Esophagus mucosa (tissue), 1 donor: ENCODE data around the gene IL17B. TPM values are rescaled to one million over a fixed set of nuclear protein-coding genes. Genes with fewer than 3 reads are reported as not detected.
A peak's percentile ranks its signal among the peaks of the same experiment; 100 is the strongest.

Experiments
- ATAC-seq: fragments of 200-7000 bp; cut with Tn5 transposase; one replicate; pipeline ENCODE4 v1.9.1; 2020
- total RNA-seq: library from RNA; stranded (reverse); gene quantifications from one replicate; pipeline ENCODE4 v1.2.4, GENCODE V29; 2023
- donor health status: DM: yes; HTN: yes; CAD: no.

IL17B gene
- total RNA-seq, 1 donor from 2014 or later: 0.28 TPM

DNA sequence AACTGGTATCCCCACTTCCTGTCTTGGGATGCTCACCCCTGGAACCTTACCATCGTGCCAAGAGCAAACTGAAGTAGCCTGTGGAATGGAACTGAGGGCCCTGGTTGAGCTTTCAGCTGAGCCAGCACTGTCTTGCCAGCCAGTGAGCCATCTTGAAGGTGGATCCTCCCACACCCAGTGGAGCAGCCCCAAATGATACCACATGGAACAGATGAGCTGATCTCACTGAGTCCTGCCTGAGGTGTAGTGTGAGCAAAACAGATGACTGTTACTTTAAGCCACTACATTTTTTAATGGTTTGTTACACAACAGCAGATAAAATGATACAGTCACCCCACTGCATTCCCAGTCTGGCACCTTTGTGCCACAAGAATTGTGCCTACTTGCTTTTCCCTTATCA is 23.4 kb downstream of the IL17B start:
- peak; percentile 34 for ATAC-seq

DNA sequence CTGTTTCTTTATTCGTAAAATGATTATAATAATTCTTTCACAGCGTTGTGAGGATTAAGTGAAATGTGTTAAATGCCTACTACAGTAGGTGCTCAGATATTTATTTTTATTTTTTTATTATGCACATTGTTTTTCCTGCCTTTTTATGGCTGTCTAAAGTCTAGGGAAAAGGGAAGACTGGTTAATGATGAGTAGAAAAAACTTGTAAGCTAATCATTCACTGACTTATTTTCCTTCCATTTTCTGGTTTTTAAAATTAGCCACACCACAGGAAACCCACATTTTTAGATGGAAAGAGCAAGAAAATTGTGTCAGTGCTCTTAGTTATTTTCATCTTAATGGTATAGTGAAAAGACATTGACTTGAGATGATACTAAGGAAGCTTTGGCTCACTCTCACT is 25.2 kb downstream of the IL17B start:
- ATAC-seq: no peak

DNA sequence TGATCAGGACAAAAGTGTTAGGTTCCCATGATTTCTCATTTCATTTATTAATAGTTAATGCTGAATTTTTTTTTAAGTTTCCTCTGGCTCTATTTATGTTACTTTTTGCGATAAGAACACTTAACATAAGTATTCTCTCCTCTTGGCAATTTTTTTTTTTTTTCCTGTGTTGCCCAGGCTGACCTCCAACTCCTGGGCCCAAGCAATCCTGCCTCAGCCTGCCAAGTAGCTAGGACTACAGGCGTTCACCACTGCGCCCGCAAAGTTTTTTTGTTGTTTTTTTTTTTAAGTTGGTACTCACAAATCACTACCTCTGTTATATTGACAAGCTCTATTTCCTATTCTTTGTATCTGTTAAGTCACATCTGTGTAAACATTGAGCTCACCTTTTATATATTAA is 26.9 kb downstream of the IL17B start:
- ATAC-seq: no peak

DNA sequence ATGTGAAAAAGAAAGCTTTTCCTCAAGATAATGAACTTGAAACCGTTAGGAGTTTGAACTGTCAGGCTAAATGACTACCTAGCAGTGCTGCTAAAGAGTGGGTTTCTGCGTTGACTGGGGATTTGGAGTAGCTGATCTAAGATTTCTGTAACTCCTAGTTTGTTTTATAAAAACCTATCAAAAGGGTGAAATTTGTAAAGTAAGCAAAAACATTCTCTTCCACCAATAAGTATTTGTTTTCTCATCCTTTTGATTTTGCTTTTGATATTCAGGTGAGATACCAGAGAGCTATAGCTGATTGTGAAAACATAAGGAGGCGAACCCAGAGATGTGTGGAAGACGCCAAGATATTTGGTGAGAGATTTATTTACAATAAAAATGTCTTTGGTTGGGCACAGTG is 29.7 kb downstream of the IL17B start:
- no peak for ATAC-seq

DNA sequence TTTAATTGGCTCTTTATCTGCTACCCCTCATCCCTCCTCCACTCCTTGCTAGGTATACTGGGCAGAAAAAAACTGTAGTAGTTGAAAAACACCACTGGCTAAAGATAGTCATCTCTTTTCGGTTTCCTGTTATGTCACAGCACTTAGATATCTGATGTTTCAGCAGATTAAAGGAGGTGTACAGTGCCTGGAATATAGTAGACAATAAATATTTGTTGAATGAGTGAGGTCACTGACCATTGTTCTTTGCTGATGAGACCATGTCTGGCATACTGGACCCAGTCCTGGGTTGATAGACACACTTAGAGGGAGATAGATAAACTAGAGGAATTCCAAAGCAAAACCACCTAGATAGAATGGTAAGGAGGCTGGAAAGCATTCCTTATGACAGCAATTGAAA is 30.6 kb downstream of the IL17B start:
- no peak for ATAC-seq

DNA sequence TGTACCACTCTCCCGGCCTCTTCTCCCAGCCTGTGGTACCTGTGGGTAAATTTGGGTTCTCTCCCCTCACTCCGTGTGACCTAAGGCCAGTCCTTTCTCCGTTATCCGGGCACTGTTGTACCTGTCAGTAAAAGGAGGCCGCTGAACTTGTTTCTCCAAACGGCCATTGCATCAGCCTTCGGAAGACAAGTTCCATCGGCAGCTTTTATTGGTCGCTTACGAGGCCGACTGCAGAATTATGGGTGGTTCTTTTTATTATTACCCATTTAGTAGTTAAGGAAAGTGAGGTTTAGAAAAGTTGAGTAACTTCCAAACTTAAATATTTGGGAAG is 33.2 kb downstream of the IL17B start:
- peak; percentile 44 for ATAC-seq

DNA sequence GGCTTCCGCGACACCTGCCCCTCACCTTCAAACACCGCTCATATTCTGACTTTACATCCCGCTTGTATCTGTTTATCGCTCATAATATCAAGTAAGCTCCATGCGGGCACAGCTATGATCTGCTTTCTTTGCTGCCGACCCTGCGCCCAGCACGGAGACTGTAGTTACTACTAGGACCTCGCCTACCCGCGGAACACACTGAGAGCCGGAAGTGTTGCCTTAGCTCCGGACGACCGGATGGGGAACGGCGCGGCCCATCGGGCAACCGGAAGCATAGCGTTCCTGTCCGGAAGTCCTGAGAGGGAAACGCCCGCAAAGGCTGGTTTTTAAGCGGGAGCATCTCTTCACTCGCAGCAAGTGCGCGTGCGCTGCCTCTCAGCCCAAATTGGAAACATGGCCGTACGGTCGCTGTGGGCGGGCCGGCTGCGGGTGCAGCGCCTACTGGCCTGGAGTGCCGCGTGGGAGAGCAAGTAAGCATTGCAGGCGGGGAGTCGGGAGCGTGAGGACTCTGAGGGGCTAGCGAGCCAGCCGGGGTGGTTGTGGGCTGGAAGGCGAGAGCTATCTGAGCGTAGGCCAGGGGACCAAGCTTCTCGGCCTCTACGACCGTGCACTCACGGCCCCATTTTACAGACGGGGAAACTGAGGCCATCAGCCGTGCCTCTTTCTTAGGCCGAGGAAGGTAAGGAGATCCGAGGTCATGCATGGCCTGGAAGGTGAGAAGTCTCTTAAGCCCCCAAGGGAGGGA is 33.8 kb downstream of the IL17B start, which contains the start of gene GRPEL2:
Gene GRPEL2, plus strand, starts transcription at position 353 of the 745 bp plus-strand sequence. Its CDS starts 41 bp downstream, at position 394.
- ATAC-seq: peak; percentile 98

DNA sequence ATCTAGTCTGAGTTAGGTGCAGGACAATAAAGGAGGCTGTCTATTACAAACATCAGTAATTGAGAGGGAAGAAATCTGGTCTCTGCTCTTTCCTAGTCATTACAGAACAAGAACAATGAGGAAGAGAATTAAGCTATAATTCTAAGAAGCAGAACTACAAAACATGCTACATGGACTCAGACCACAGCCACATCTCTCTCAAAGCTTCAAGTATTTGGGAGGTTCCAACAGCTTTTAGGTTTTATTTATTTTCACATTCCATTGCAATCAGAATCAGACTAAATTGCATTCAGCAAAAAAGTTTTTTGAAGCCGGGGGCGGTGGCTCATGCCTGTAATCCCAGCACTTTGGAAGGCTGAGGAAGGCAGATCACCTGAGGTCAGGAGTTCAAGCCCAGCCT is 34.9 kb downstream of the IL17B start:
- ATAC-seq: no peak

DNA sequence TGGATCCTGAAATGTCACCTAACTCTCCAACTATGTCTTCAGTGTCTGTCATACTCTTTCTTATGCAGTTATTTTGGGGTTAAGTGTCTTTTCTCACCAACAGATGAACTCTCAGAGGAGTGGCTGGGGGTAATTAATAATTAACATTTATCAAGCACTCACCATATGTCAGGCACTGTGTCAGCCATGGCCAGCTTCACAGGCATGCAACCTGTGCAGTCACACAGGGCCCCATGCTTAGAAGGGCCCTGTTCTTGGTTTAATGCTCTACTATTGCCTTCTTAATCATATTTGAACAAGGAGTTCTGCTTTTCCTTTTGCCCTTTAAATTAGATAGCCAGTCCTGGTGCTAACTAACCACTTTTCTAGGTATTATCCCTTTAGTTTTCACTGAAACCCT is 37.2 kb downstream of the IL17B start:
- no peak for ATAC-seq

DNA sequence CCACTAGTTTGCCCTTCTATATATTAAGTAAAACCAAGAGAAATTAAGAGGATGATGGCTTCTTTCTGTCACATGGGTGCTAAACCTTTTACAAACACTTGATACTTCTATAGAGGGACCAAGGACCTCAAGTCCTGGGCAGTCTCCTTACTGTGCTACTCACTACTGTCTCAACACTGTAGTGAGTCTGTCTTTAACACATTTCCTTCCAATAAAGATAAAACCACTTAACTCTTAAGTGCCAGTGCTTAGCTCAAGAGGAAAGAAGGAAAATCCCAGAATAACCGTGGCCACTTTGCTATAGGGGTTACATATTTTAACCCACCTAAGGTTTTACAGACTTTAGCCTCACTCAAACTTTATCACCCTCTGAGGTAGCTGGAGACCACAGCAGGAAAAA is 38.2 kb downstream of the IL17B start:
- no peak for ATAC-seq

DNA sequence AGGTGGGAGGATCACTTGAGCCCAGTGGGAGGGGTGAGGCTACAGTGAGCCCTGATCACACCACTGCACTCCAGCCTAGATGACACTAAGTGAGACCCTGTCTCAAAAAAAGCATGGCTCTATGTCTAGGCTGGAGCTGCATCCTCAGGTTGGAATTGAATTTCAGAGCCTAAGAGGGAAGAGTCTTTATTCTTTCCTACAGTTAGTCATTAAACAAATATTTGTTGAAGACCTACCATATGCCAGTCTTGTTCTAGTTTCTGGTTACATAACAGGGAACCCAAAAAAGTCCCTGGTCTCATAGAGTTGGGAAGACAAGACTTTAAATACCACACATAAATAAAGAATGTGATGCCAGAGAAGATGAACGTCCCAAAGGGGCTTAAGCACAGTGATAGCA is 40.7 kb downstream of the IL17B start:
- peak; percentile 13 for ATAC-seq

DNA sequence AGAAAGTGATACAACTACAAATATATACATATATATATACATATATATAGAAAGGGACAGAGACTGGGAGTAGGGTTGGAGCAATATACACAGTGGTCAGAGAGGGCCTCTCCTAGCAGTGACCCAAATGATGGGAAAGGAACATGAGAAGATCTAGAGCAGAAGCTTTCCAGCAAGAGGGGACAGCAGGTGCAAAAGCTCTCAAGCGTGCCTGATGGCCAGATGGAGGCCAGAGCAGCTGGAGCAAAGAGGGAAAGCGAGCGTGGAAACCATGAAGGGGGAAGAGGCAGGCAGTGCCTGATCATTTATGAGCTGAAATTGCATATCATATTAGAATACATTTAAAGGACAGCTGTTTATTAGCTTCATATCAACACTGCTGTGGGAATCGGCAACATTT is 41.4 kb downstream of the IL17B start:
- no peak for ATAC-seq

DNA sequence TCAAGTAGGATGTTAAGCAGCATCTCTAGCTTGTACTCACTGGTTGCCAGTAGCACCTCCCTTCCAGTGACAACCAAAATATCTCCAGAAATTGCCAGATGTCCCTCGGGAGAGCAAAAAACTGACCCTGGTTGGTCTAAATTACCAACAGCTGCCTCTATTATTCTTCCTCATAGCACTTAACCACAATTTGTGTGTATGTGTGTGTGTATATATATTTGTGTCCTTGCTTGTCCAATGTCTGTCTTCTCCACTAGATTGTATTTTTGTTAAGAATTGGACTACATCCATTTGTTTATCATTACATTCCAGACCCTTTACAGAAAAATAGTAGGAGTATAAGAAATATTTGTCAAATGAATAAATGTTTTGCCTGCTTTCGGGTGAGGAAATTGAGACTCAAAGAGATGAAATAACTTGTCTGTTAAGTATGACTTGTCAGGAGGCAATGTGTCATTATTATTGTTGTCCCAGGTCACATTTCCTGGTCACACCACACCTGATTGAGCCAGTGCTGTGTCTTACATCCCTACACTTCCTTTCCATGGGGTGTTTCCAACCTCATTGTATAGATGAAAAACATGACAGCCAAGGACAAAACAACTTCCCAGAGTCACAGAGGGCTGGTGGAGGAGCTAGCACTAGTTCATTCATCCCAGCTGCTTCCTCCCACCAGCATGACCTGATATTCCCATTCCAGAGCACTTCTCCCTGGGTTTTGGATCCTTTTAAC is 45.2 kb downstream of the IL17B start:
- ATAC-seq: peak; percentile 92

DNA sequence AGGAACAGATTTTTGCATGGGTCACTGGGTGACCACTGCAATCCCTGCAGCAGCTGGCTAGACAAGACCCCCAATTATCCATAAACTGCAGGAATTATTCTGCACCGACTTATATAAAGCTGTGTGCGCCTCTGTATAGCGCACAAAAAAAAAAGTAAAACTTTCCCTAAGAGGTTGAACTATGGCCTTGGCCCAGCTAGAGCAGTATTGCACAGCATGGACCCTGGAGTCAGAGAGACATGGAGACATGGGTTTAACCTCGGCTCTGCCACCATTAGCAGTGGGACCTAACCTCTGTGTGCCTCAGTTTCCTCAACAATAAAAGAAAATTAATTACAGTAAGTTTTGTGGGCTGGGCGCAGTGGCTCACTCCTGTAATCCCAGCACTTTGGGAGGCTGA is 50.9 kb downstream of the IL17B start:
- ATAC-seq: no peak

DNA sequence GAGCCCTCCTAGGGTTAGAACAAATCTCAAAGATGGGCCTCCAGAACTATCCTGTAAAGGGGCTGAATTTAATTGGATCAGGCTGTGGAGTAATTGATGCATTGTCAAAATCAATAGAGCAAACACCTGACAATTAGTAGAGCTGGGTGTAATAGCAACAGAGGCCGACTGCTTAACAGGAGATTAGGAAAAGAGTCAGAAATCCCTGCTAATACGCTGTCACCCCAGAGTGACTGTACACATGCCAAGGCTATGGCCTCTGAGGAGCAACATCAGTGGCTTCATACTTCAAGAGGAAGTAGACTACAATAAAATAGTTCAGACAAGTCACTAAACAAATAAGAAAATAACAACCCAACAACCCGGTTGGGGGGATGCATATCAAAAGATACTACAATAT is 52.5 kb downstream of the IL17B start:
- ATAC-seq: peak; percentile 82

DNA sequence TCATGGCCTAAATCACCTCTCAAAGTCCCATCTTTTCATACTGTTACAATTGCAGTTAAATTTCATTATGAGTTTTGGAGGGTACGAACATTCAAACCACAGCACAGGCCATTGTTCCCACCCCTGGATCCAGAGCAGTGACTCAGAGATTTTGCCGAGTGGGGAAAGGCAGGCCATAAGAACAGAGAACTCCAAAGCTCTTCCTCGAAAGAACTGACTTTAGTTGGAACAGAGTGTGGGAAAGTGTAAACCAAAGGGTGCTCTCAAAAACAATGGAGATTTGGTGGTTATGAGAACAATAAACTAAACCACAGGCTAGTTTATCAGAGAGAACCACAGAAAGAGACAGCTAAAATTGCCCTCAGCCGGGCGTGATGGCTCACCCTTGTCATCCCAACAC is 53.2 kb downstream of the IL17B start:
- no peak for ATAC-seq

DNA sequence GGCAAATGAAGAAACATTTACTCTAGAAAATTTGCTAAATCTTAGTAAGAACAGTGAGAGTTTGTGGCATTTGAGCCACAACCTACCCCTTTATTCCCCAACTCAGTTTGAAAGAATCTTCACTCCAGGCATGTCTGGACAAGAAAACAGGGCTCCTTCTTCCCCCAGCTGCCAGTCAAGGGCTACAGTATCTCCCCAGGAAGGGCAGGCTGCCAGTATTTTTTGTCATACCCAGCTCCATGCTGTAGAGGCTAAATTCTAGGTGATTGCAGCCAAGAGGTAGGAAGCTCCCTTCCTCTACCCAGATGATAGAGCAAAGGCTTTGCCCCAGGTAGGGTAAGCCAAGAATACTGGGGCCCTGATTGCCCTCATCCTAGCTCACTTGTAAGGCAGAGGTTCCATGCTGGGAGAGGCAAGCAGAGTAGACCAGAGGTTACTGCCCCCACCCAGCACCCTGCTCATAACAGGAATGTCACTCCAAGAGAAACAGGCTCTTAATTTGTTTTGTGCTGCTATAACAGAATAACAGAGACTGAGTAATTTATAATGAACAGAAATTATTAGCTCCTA is 53.8 kb downstream of the IL17B start:
- peak; percentile 65 for ATAC-seq

DNA sequence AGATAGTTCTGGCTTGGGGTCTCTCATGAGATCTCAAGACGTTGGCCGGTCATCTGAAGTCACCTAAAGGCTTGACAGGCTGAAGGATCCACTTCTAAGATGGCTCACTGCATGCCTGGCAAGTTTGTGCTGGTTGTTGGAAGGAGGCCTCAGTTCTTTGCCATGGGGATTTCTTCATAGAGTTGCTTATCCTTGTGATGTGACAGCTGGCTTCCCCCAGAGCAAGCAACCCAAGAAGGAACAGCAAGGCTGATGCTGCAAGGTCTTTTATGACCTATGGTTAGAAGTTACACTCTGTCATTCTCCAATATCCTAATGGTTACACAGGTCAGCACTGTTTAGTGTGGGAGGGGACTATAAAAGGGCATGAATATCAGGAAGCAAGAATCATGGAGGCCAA is 54.5 kb downstream of the IL17B start:
- ATAC-seq: no peak

Other genes starting within 250 kb of the IL17B start
- gene ABLIM3, start 237.8 kb downstream of the IL17B start, total RNA-seq: 22.4 TPM
- 3.0 TPM for gene AFAP1L1, start 107.4 kb downstream of the IL17B start, total RNA-seq
- 49.6 TPM for gene GRPEL2, start 33.8 kb downstream of the IL17B start, total RNA-seq
- 6.5 TPM for gene PCYOX1L, start 21.2 kb downstream of the IL17B start, total RNA-seq
- gene CSNK1A1, start 172.1 kb upstream of the IL17B start, total RNA-seq: 404 TPM
- gene ARHGEF37, start 202.2 kb upstream of the IL17B start, total RNA-seq: 23.6 TPM